Mucosa of rectum (tissue), 2 donors: ENCODE results near the gene ZNF835.
A peak's percentile ranks its signal among the peaks of the same experiment; 100 is the strongest.

Source experiments
- H3K27ac ChIP-seq, 2 donors: one replicate each; pipeline ENCODE4 v1.7.0; 2013; ENCODE audit warnings: inconsistent platforms in 2 of 2, low read depth in 2 of 2, low read length in 2 of 2
- H3K27me3 ChIP-seq, 2 donors: one replicate each; pipeline ENCODE4 v1.7.0; 2013; ENCODE audit warnings: low read length in 2 of 2; ENCODE audit not compliant: control insufficient read depth in 2 of 2, insufficient read depth in 2 of 2
- H3K36me3 ChIP-seq, 2 donors: one replicate each; pipeline ENCODE4 v1.7.0; 2013; ENCODE audit warnings: low read length in 2 of 2; ENCODE audit not compliant: control insufficient read depth in 2 of 2, insufficient read depth in 2 of 2
- H3K4me1 ChIP-seq, 2 donors: one replicate each; pipeline ENCODE4 v1.7.0; 2013; ENCODE audit warnings: low read length in 2 of 2, mild to moderate bottlenecking in 1 of 2; ENCODE audit not compliant: control insufficient read depth in 2 of 2, insufficient read depth in 2 of 2
- H3K4me3 ChIP-seq, 2 donors: one replicate each; pipeline ENCODE4 v1.7.0; 2013; ENCODE audit warnings: low read length in 2 of 2
- H3K9ac ChIP-seq, 2 donors: one replicate each; pipeline ENCODE4 v1.7.0; 2013; ENCODE audit warnings: low read length in 2 of 2, low read depth in 1 of 2, mild to moderate bottlenecking in 1 of 2
- H3K9me3 ChIP-seq, 2 donors: one replicate each; pipeline ENCODE4 v1.7.0; 2013; ENCODE audit warnings: low read length in 2 of 2; ENCODE audit not compliant: control insufficient read depth in 2 of 2
- donor health status: healthy.
- donor health status: Normal muscosa, but diverticular disease.

Gene ZNF835

DNA sequence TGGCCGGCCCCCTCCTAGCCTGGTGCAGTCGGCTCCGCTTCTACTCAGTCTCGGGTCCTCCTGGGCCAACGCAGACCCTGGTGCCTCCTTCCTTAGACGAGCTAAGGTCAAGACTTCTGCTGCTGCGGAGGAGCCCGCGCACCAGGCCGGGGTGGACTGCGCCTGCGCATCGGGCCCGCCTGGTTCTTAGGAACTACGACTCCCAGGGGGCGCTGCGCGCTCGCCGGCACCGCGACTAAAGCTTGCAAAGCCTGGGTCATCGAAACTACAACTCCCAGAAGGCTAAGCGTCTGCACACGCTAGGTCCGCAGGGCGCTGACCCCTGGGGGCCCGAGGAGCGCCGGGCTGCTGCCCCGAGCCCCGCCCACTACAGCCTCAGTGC is at the start of gene ZNF835:
Gene ZNF835, minus strand, starts transcription at position 145 of the 382 bp plus-strand sequence. CDS start 6,559 bp downstream, outside the sequence.
- H3K27ac ChIP-seq = no peak within 1 kb of the TSS
- H3K36me3 ChIP-seq = no peaks in the 10 kb centered on the region
- peaks cover 3 to 5% of the 10 kb centered on the region in 2 donors for H3K4me1 ChIP-seq
- H3K9me3 ChIP-seq = peaks cover 5 to 6% of the 10 kb centered on the region in 2 donors
- no peaks in the 10 kb centered on the region for H3K27me3 ChIP-seq
- H3K4me3 ChIP-seq = peak within 1 kb of the TSS; percentile 83 to 84
- H3K9ac ChIP-seq = peak within 1 kb of the TSS; percentile 60 to 67

DNA sequence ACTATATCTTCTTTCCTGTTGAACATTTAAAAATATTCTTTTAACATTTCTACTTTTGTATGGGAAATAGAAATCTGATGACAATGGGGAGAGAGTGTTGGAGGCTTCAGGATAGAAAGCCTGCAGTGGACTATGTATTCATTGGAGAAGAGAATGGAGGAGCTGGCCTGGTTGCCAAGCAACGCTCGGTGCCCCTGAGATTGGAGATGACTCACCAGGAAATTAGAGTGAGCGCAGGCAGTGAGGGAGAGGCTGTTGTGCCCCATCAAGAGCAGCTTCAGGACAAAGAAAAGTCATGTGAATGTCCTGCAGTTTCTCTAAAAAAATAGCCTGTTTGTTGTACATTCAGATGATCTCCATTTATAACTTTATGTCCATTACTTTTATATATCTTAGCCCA is 48.7 kb upstream of the ZNF835 start:
- Histone ChIP-seq H3K27me3 (no peaks in the 10 kb centered on the region), H3K9ac (no peak overlapping the region), H3K4me1 (no peaks in the 10 kb centered on the region), H3K36me3 (no peaks in the 10 kb centered on the region), H3K27ac (no peak overlapping the region), H3K9me3 (peaks cover 0 to 3% of the 10 kb centered on the region in 2 donors), H3K4me3 (no peak overlapping the region)

DNA sequence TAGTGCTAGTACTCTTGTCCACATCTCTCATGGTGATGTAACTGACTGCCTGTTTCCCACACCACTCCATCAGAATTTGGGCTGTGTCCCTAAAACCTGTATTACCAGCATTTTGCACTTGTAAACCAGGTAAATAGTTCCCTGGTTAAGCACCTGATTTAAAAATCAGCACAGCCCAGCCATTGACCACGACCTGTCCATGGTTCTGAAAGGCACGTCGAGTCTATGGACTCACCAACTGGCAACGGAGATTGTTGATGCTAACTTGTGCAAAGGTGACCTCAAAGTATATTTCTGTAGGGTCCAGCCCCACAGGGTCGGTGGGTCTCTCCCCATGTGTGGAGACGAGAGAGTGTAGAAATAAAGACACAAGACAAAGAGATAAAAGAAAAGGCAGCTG is 46.7 kb upstream of the ZNF835 start:
- Histone ChIP-seq H3K4me1 (no peaks in the 10 kb centered on the region), H3K27me3 (no peaks in the 10 kb centered on the region), H3K27ac (no peak overlapping the region)

DNA sequence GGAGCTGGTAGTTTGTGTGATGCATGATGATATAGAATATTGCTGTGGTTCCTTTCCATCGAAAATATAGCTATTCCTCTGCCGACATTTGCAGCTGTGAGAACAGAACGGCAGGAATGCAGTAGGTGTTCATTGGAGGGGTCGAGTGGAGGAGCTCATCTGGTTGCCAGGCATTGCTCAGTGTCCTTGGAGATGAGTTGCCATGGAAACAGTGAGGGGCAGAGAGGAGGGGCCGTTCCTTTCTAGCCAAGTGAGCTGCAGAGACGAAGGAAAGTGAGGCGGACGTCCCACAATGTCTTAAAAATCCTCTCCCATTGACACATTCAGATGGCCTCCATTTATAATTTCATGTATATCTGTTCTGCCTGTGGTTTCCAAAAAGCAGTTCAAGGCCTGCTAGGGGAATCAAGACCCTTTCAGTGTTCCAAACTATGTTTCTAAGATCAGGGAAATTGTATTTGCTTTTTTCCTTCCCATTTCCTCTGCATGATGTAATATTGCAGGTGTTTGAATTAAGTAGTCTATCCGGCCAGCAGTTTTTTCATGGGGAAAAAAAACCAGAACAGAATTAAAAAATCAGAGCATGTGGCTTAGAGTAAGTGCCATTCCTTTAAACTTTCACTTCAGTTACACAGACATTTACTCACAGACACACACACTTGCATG is 41.2 kb upstream of the ZNF835 start:
- Histone ChIP-seq H3K4me1 (no peaks in the 10 kb centered on the region), H3K9ac (no peak overlapping the region), H3K4me3 (no peak overlapping the region), H3K36me3 (no peaks in the 10 kb centered on the region), H3K27ac (no peak overlapping the region), H3K9me3 (peaks cover 0 to 4% of the 10 kb centered on the region in 2 donors), H3K27me3 (no peaks in the 10 kb centered on the region)

More for the DNA sequence above, 46.7 kb upstream of the ZNF835 start:
- no peaks in the 10 kb centered on the region for H3K9me3 ChIP-seq
- no peak overlapping the region for H3K4me3 ChIP-seq
- no peak overlapping the region for H3K9ac ChIP-seq
- no peaks in the 10 kb centered on the region for H3K36me3 ChIP-seq

DNA sequence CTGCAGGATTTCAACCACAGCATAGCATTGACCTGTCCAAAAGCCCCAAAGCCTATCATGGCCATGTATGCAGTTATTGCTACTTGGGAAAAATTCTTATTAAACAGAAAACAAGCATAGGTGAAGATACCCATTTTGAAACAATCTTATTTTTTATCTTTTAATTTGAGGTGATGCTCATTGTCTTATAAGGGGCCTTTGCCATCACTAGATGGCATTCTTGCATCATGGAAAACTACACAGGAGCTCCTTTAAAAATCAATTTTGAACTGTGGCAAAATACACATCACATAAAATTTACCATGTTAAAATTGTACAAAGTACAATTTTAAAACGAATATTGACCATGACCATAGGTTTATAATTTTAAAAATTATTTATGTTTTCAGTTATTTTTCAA is 38.9 kb upstream of the ZNF835 start:
- Histone ChIP-seq H3K36me3 (no peaks in the 10 kb centered on the region), H3K9ac (no peak overlapping the region), H3K27me3 (no peaks in the 10 kb centered on the region), H3K4me1 (no peaks in the 10 kb centered on the region), H3K9me3 (peaks cover 3 to 4% of the 10 kb centered on the region in 2 donors), H3K4me3 (no peak overlapping the region), H3K27ac (no peak overlapping the region)

DNA sequence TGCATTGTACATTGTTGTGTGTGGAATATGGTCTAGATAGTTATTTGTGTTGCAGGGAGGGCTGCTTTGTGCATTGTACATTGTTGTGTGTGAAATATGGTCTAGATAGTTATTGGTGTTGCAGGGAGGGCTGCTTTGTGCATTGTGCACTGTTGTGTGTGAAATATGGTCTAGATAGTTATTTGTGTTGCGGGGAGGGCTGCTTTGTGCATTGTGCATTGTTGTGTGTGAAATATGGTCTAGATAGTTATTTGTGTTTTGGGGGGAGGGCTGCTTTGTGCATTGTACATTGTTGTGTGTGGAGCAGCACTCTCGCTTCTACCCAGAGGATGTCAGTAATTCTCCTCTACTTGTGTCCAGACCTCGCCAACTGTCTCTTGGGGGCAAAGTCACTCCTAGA is 36.3 kb upstream of the ZNF835 start:
- Histone ChIP-seq H3K27ac (no peak overlapping the region), H3K9ac (no peak overlapping the region), H3K9me3 (peaks cover 3 to 4% of the 10 kb centered on the region in 2 donors), H3K36me3 (no peaks in the 10 kb centered on the region), H3K4me1 (no peaks in the 10 kb centered on the region), H3K4me3 (no peak overlapping the region), H3K27me3 (no peaks in the 10 kb centered on the region)

DNA sequence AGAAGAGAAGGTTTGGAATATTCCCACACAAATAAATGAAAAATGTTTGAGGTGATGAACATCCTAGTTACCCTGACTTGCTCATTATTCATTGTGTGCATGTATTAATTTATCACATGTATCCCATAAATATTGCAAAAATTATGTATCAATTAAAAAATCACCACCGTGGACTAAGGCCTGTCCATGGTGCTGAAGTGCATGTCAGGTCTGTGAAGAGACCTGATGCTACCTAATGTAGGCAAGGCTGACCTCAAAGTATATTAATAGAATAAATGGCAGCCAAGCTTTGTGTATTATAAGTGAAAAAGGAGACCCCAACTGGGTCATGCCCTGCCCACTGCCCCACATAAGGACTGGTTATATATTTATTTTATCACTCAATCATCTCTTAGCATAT is 34.4 kb upstream of the ZNF835 start:
- H3K27me3 ChIP-seq = no peaks in the 10 kb centered on the region
- H3K4me1 ChIP-seq = no peaks in the 10 kb centered on the region
- peaks cover 0 to 3% of the 10 kb centered on the region in 2 donors for H3K9me3 ChIP-seq
- no peak overlapping the region for H3K27ac ChIP-seq
- H3K36me3 ChIP-seq = no peaks in the 10 kb centered on the region
- no peak overlapping the region for H3K4me3 ChIP-seq
- no peak overlapping the region for H3K9ac ChIP-seq

DNA sequence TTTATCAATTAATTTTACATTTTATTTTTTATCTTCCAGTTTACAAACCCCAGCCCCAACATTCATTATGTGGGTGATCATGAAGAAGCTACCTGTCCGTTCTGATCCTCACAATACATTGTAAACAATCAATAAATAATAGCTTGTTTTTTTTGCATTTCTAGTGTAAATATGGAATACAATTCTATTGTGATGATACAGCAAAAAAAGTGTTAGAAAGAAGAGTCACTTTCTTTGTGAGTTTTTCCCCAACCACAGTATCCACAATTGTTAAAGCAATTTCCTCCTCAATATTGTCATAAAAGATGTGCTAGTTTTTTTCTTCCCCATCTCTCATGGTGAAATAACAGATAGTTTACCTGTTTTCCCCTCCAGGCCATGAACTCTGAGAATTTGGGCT is 30.3 kb upstream of the ZNF835 start:
- Histone ChIP-seq H3K36me3 (no peaks in the 10 kb centered on the region), H3K27me3 (no peaks in the 10 kb centered on the region), H3K9ac (no peak overlapping the region), H3K4me1 (no peaks in the 10 kb centered on the region), H3K4me3 (no peak overlapping the region), H3K9me3 (no peaks in the 10 kb centered on the region), H3K27ac (no peak overlapping the region)

DNA sequence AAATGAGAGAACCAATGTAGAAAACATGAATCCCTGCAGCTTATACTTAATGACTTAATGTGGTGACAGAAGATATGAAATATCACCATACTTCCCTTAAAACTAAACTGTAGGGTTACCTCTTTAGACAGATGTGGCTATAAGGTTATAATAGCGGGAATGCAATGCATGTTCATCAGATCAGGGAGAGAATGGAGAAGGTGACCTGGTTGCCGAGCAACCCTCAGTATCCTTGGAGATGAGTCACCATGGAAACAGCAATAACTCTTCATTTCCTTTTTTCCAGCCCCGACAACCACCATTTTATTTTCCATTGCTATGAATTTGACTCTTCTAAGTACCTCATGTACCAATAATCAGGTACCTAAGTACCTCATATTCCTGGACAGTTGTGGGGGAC is 28.0 kb upstream of the ZNF835 start:
- Histone ChIP-seq H3K9me3 (no peaks in the 10 kb centered on the region), H3K9ac (no peak overlapping the region), H3K4me3 (no peak overlapping the region), H3K4me1 (no peaks in the 10 kb centered on the region), H3K27ac (no peak overlapping the region), H3K27me3 (no peaks in the 10 kb centered on the region), H3K36me3 (no peaks in the 10 kb centered on the region)

DNA sequence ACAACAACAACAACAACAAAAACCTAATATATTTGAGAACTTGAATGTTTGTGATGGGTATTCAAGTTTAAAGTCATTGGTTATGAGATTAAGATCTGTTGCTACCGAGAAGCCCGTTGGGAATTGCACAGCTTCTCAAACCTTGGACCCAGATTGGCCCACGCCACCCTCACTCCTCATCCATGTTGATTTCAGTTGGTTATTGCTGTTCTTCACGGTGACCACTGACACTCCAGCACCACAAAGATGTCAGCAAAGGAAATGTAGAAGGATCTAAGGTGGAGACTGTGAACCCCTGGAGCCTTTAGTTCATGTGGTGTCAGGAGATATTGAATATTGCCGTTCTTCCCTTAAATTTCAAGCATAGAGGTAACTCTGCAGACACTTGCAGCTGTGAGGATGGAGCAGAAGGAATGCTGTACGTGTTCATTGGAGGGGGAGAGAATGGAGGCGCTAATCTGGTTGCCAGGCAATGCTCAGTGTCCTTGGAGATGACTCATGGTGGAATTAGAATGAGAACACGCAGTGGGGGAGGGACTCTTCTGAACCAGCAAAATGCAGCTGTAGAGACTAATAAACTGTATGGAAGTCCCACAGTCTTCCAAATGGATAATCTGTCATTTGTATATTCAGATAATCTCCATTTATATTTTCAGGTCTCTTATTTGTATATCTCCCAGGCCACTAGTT is 20.8 kb upstream of the ZNF835 start:
- Histone ChIP-seq H3K36me3 (no peaks in the 10 kb centered on the region), H3K27ac (no peak overlapping the region), H3K4me1 (no peaks in the 10 kb centered on the region), H3K9me3 (peaks cover 2 to 4% of the 10 kb centered on the region in 2 donors), H3K4me3 (no peak overlapping the region), H3K9ac (no peak overlapping the region), H3K27me3 (no peaks in the 10 kb centered on the region)
